ENCODE measurements around the gene RHBDD1.

Gene RHBDD1

DNA sequence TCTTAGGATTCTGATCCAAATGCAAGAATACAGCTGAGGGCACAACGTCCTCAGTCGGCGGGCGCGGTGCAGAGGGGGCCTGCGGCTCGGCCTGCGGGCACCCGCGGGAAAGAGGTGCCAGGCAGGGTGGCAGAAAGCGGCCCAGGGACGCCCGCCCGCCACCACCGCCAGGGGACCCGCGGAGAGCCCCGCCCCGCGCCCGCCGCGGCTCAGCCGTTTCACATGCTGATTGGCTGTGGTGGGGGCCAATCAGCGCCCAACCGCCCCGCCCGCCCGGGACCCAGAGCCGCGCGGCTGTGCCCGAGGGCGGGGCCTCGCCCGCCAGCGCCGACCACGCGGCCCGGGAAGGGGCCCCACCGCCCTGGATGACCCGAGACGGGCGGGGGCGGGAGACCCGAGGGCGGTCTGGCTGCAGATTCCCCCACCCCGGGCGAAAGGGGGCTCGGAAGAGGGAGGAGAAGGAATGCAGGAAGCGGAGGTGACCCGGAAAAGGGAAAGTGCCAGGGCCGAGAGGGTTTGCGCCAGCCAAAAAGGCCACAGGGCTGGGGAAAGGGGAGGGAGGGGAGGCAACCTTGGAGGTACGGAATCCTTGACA is 44.3 kb upstream of the RHBDD1 start:
- TF ChIP-seq, protein P1, sequence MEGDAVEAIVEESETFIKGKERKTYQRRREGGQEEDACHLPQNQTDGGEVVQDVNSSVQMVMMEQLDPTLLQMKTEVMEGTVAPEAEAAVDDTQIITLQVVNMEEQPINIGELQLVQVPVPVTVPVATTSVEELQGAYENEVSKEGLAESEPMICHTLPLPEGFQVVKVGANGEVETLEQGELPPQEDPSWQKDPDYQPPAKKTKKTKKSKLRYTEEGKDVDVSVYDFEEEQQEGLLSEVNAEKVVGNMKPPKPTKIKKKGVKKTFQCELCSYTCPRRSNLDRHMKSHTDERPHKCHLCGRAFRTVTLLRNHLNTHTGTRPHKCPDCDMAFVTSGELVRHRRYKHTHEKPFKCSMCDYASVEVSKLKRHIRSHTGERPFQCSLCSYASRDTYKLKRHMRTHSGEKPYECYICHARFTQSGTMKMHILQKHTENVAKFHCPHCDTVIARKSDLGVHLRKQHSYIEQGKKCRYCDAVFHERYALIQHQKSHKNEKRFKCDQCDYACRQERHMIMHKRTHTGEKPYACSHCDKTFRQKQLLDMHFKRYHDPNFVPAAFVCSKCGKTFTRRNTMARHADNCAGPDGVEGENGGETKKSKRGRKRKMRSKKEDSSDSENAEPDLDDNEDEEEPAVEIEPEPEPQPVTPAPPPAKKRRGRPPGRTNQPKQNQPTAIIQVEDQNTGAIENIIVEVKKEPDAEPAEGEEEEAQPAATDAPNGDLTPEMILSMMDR (conservative IDR thresholded peaks at IDR 0.05; ENCODE audit: low read depth, low read length), result no peak
- peak; percentile 86 for DNase-seq (ENCODE audit: low read depth)
- H3K4me3 ChIP-seq (ENCODE audit: low read depth, low read length), result peak overlapping the region; percentile 71

DNA sequence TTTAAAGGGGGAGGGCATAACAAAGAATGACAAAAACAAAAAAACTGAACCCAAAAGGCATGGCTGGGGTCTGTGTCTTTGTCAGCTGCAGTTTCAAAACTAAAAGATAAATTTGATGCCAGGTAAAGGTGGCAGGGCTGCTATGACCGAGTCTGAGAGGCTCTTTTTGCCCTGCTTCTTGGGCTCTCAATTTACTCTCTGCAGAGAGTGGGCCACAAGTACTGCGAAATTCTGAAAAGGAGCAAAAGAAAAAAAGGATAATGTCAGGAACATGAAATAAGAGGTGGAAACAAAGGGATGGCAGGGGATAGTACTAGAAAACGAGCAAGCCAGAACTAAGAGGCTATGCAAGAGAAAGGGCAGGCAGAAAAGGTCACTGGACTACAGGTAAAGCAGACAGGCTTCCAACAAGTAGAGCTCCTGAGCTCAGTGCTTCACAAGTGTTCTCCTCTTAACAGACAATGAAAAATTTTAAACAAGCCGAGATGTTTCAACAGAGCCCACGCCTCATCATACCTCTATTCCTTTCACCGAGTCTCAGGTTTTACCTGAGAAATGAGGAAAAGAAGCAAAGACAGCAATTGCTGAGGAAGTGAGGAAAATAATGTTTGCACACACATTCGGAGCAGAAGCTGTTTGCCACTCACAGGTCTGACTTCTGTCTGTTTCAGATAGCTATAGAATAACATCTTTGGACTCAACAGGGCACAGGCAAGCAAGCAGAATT is 43.5 kb upstream of the RHBDD1 start:
- TF ChIP-seq, protein P1 (conservative IDR thresholded peaks at IDR 0.05; ENCODE audit: low read depth, low read length), result no peak
- peak; percentile 50 for DNase-seq (ENCODE audit: low read depth)

DNA sequence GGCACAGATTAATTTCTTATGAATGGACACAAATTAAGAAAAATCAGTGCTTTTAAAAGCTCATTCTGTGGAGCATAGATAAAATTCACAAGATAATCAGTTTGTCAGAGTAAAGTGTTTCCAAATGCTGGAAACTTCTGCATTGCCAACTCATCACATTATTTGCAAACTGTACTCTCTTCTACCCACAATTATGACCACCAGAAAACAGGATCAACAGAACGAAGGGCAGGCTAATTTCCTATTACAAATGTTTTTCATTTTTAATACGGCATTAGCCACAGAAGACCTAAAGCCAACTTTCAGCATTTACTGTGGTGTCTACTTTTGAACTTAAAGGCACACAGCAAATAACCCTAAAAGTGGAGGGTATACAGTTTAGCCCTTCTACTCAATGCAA is 42.2 kb upstream of the RHBDD1 start:
- H3K4me3 ChIP-seq (ENCODE audit: low read depth, low read length), result peak overlapping the region; percentile 71
- DNase-seq (ENCODE audit: low read depth), result peak; percentile 42
- TF ChIP-seq, protein P1 (conservative IDR thresholded peaks at IDR 0.05; ENCODE audit: low read depth, low read length), result no peak

More for the DNA sequence above, 43.5 kb upstream of the RHBDD1 start:
- peak overlapping the region; percentile 71 for H3K4me3 ChIP-seq (ENCODE audit: low read depth, low read length)

DNA sequence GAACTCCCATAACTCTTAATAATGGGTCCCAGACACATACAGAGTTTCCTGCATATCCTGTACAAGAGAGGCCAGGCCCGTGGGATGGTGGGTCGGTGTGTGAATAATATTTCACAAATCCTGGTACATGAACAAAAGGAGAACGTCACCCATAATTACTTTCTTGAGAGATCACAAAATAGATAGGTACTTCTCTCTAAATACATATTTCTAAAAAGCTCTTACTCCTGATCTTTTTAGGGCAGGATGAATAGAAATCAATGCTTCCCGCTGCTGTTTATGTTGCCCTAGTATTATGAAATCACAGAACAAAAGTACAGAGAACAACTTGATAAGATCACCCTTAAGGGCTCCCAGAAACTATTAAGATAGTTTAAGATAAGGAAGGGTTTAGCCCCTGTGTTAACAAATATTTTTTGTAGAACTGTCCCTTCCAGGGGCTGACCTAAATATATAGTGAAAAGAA is 41.6 kb upstream of the RHBDD1 start:
- H3K4me3 ChIP-seq (ENCODE audit: low read depth, low read length), result peak overlapping the region; percentile 71
- peak; percentile 57 for DNase-seq (ENCODE audit: low read depth)

DNA sequence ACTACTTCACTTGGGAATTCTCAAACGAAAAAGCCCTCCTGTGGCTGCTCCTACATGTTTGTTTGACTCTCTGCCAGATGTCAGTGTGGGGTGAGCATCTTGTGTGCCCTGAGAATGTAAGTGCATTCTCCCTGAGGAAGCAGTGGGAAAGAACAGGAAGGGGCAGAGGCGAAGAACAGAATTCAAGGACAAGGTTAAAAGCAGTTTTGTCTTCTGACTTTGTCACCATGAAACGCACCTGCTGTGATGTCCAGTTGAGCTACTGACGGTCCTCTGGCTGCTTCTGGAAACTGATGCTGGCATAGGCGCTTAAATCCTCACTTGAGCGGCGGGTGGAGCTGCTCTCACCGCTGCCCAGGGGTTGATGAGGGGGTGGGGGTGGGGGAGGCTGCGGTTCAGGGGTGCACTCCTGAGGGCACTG is 41.1 kb upstream of the RHBDD1 start:
- peak overlapping the region; percentile 71 for H3K4me3 ChIP-seq (ENCODE audit: low read depth, low read length)
- peak; percentile 86 for DNase-seq (ENCODE audit: low read depth)
- TF ChIP-seq, protein P1 (conservative IDR thresholded peaks at IDR 0.05; ENCODE audit: low read depth, low read length), result peak; percentile 25

More for the DNA sequence above, 41.6 kb upstream of the RHBDD1 start:
- TF ChIP-seq, protein P1 (conservative IDR thresholded peaks at IDR 0.05; ENCODE audit: low read depth, low read length), result no peak

DNA sequence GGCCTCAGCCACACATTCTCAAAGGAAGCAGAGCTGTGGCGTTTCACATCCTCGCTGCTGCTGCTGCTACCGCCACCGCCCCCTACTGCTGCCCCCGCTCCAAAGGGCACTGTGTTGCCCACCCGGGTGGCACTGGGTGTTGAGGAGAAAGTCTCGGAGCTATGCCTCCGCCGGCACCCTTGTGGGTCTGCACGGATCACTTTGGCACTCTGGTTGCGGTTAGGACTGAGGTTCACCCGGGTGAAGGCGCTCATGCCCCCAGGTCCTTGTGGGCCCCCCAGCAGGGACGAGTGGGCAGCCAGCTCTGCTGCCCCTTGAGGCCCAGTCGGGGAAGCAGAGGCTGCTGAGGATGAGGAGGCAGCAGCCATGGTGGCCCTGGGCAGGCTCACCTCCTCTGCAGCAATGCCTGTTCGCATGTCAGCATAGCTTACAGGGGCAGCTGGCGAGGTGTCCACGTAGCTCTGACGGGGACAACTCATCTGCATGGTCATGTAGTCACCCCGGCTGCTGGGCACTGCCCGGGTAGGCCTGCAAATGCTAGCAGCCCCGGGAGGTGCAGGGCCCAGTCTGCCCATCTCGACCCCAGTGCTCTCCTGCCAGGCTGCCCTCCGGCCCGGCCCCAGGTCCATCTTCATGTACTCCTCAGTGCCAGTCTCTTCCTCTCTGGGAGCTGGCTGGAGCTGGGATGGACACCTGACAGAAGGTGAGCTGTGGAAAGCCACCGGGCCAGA is 40.4 kb upstream of the RHBDD1 start:
- TF ChIP-seq, protein P1 (conservative IDR thresholded peaks at IDR 0.05; ENCODE audit: low read depth, low read length), result peak; percentile 27
- peak; percentile 22 for DNase-seq (ENCODE audit: low read depth)
- H3K4me3 ChIP-seq (ENCODE audit: low read depth, low read length), result peak overlapping the region; percentile 71

Data from choroid plexus epithelial cell (primary cell).